Cardiac ventricle fibroblast (primary cell): ENCODE data around the gene LRP1. TPM values are rescaled to one million over a fixed set of nuclear protein-coding genes. Genes with fewer than 3 reads are reported as not detected.

ENCODE experiments used
- total RNA-seq: library from RNA; depleted of rRNA; stranded (reverse); fragments of >200 nt; gene quantifications from 2 replicates; pipeline ENCODE4 v1.2.3, GENCODE V29; 2015

LRP1 gene
- total RNA-seq = 1,119 and 1,224 TPM in 2 replicates

GRCh38 chr12:57127726-57128518 lies at the start of gene LRP1:
Gene LRP1 (plus strand): TSS chr12:57128483. CDS start chr12:57128965, 482 bp downstream.

GRCh38 chr12:57078519-57079404 lies 49.5 kb upstream of the LRP1 start, which contains the start of gene NEMP1:
Gene NEMP1 (minus strand): TSS chr12:57078791. CDS start chr12:57078745, 46 bp downstream.

GRCh38 chr12:57088354-57089270 lies 39.7 kb upstream of the LRP1 start, which contains the start of gene NAB2:
Gene NAB2 (plus strand): TSS chr12:57089114. CDS start chr12:57089272, 158 bp downstream.

GRCh38 chr12:57111031-57111734 lies 17.1 kb upstream of the LRP1 start, which contains the start of gene STAT6:
Gene STAT6 (minus strand): TSS chr12:57111362. CDS start chr12:57108278, 3,084 bp downstream.

GRCh38 chr12:57146961-57147944 lies 19.0 kb downstream of the LRP1 start, which contains the start of gene LRP1-AS:
Gene LRP1-AS (minus strand): TSS chr12:57147619.

GRCh38 chr12:57216014-57216911 lies 88.0 kb downstream of the LRP1 start, which contains the start of gene NXPH4:
Gene NXPH4 (plus strand): TSS chr12:57216794. CDS start chr12:57216970, 176 bp downstream.

GRCh38 chr12:57229634-57230380 lies 101.5 kb downstream of the LRP1 start, which contains the start of gene SHMT2:
Gene SHMT2 (plus strand): TSS chr12:57229711. CDS start chr12:57229779, 68 bp downstream.

GRCh38 chr12:57250956-57251355 lies 122.7 kb downstream of the LRP1 start, which contains the start of gene STAC3:
Gene STAC3 (minus strand): TSS chr12:57251187. CDS start chr12:57249636, 1,551 bp downstream.

Other genes with a start within 250 kb of the LRP1 start
- not detected in 2 replicates for gene SDR9C7, start 194.1 kb upstream of the LRP1 start, total RNA-seq
- gene RDH16, start 170.9 kb upstream of the LRP1 start, total RNA-seq = 0.06 TPM in 1 of 2 replicates, not detected in the other
- 1.9 and 2.0 TPM in 2 replicates for gene ZBTB39, start 121.9 kb upstream of the LRP1 start, total RNA-seq
- gene TAC3, start 112.0 kb upstream of the LRP1 start, total RNA-seq = not detected in 2 replicates
- gene MYO1A, start 78.4 kb upstream of the LRP1 start, total RNA-seq = not detected in 2 replicates
- 2.2 and 3.5 TPM in 2 replicates for gene NEMP1, start 49.7 kb upstream of the LRP1 start, total RNA-seq
- gene NAB2, start 39.4 kb upstream of the LRP1 start, total RNA-seq = 40.6 and 54.4 TPM in 2 replicates
- 106 and 115 TPM in 2 replicates for gene STAT6, start 17.1 kb upstream of the LRP1 start, total RNA-seq
- not detected in 2 replicates for gene LRP1-AS, start 19.1 kb downstream of the LRP1 start, total RNA-seq
- gene NXPH4, start 88.3 kb downstream of the LRP1 start, total RNA-seq = 17.6 and 21.4 TPM in 2 replicates
- gene SHMT2, start 101.2 kb downstream of the LRP1 start, total RNA-seq = 118 and 140 TPM in 2 replicates
- 0.20 and 3.1 TPM in 2 replicates for gene STAC3, start 122.7 kb downstream of the LRP1 start, total RNA-seq